Neuronal stem cell (in vitro differentiated cells): Measurements from ENCODE around the gene NMUR1.

Experiments
- DNase-seq: peaks from one replicate; pipeline ENCODE4 v3.0.0-alpha.2; 2013; ENCODE audit warnings: low spot score
- H2AFZ ChIP-seq: one replicate; pipeline ENCODE4 v1.6.1; 2013; ENCODE audit warnings: mild to moderate bottlenecking, low read length, inconsistent platforms
- H2AK5ac ChIP-seq: 2 replicates; pipeline ENCODE4 v1.6.1; 2013; ENCODE audit warnings: low read depth, mild to moderate bottlenecking, inconsistent platforms, low read length, moderate library complexity, mixed read lengths
- H2BK120ac ChIP-seq: 2 replicates; pipeline ENCODE4 v1.6.1; 2013; ENCODE audit warnings: low read depth, mild to moderate bottlenecking, inconsistent platforms, low read length, moderate library complexity, mixed read lengths
- H2BK12ac ChIP-seq: one replicate; pipeline ENCODE4 v1.6.1; 2013; ENCODE audit warnings: low read length, inconsistent platforms
- H2BK15ac ChIP-seq: 2 replicates; pipeline ENCODE4 v1.6.1; 2013; ENCODE audit warnings: mild to moderate bottlenecking, low read length, inconsistent platforms, mixed read lengths
- H2BK5ac ChIP-seq: one replicate; pipeline ENCODE4 v1.6.1; 2013; ENCODE audit warnings: inconsistent platforms, mild to moderate bottlenecking, low read length, moderate library complexity
- H3K14ac ChIP-seq: one replicate; pipeline ENCODE4 v1.6.1; 2013; ENCODE audit warnings: low read length, inconsistent platforms
- H3K18ac ChIP-seq: 2 replicates; pipeline ENCODE4 v1.6.1; 2013; ENCODE audit warnings: low read length, inconsistent platforms
- H3K23ac ChIP-seq: 2 replicates; pipeline ENCODE4 v1.6.1; 2013; ENCODE audit warnings: low read depth, mild to moderate bottlenecking, mixed read lengths, low read length, inconsistent platforms; ENCODE audit not compliant: poor library complexity
- H3K27ac ChIP-seq: replicated peaks from 3 replicates; pipeline ENCODE4 v1.5.1; 2013; ENCODE audit warnings: low read length, inconsistent platforms
- H3K27me3 ChIP-seq, 3 experiments: 2 replicates each; pipeline ENCODE4 v1.6.1; 2013; ENCODE audit warnings: low read length in 3 of 3, mild to moderate bottlenecking in 2 of 3, inconsistent platforms in 1 of 3, low read depth in 1 of 3, mixed read lengths in 1 of 3, moderate library complexity in 1 of 3; ENCODE audit not compliant: control insufficient read depth in 3 of 3, insufficient read depth in 3 of 3
- H3K36me3 ChIP-seq, 2 donors: replicated peaks in 1 of 2; 2 replicates each; pipeline ENCODE4 v1.6.1; 2013; ENCODE audit warnings: low read length in 2 of 2; ENCODE audit not compliant: control insufficient read depth in 2 of 2, insufficient read depth in 2 of 2
- H3K4ac ChIP-seq: 2 replicates; pipeline ENCODE4 v1.6.1; 2013; ENCODE audit warnings: inconsistent platforms, mild to moderate bottlenecking, low read length, moderate library complexity
- H3K4me1 ChIP-seq, 2 donors: 1 replicate in 1 of 2; 2 replicates in 1 of 2; pipeline ENCODE4 v1.6.1; 2013; ENCODE audit warnings: low read length in 2 of 2, low read depth in 1 of 2; ENCODE audit not compliant: control insufficient read depth in 2 of 2, insufficient read depth in 1 of 2
- H3K4me2 ChIP-seq: one replicate; pipeline ENCODE4 v1.6.1; 2013; ENCODE audit warnings: mild to moderate bottlenecking, low read length, inconsistent platforms; ENCODE audit not compliant: insufficient read depth, poor library complexity, severe bottlenecking
- H3K4me3 ChIP-seq, 2 donors: 2 replicates each; pipeline ENCODE4 v1.5.1; 2013; ENCODE audit warnings: low read length in 2 of 2, mild to moderate bottlenecking in 2 of 2, inconsistent platforms in 1 of 2, moderate library complexity in 1 of 2
- H3K79me1 ChIP-seq: one replicate; pipeline ENCODE4 v1.6.1; 2013; ENCODE audit warnings: low read depth, mild to moderate bottlenecking, inconsistent platforms, low read length, moderate library complexity
- H3K9ac ChIP-seq: one replicate; pipeline ENCODE4 v1.6.1; 2013; ENCODE audit warnings: mild to moderate bottlenecking, low read depth, low read length, inconsistent platforms; ENCODE audit not compliant: poor library complexity
- H3K9me3 ChIP-seq, 2 donors: replicated peaks in 1 of 2; 2 replicates each; pipeline versions ENCODE3 to v1.6.1; 2013; ENCODE audit warnings: low read length in 2 of 2, mild to moderate bottlenecking in 2 of 2, inconsistent platforms in 1 of 2, low read depth in 1 of 2, mixed read lengths in 1 of 2, moderate library complexity in 1 of 2; ENCODE audit not compliant: control insufficient read depth in 2 of 2, insufficient read depth in 1 of 2
- H4K8ac ChIP-seq: one replicate; pipeline ENCODE4 v1.6.1; 2013; ENCODE audit warnings: low read depth, mild to moderate bottlenecking, inconsistent platforms, low read length, moderate library complexity
- H4K91ac ChIP-seq: one replicate; pipeline ENCODE4 v1.6.1; 2013; ENCODE audit warnings: low read length, low read depth, mild to moderate bottlenecking, inconsistent platforms; ENCODE audit not compliant: poor library complexity
- WGBS, 2 donors: extraction: QIAGEN DNeasy Blood & Tissue Kit; methylation state at CpG; one replicate each; pipeline ENCODE4 v1.1.7; 2013; ENCODE audit warnings: missing lambda C conversion rate in 2 of 2, mixed read lengths in 1 of 2; ENCODE audit not compliant: insufficient read length in 2 of 2, insufficient replicate concordance in 1 of 2; ENCODE audit errors: extremely low coverage in 2 of 2; 5-methylcytosine and 5-hydroxymethylcytosine counted together

NMUR1 gene

GRCh38 chr2:231522418-231523180, 7.6 kb downstream of the NMUR1 start:
- H4K91ac ChIP-seq = no peak overlapping the region

GRCh38 chr2:231521443-231521842, 8.8 kb downstream of the NMUR1 start:
- H3K9me3 ChIP-seq = peaks cover 0 to 6% of the 10 kb centered on the region in 2 donors
- H3K23ac ChIP-seq = no peak overlapping the region
- no peak overlapping the region for H3K4me2 ChIP-seq
- H4K8ac ChIP-seq = no peak overlapping the region
- no peak overlapping the region for H3K27ac ChIP-seq
- peaks cover 0 to 13% (median 0%) of the 10 kb centered on the region in 3 experiments for H3K27me3 ChIP-seq
- WGBS, 2 donors = no CpG with 5 or more reads among the region's 3 CpGs
- no peak overlapping the region for H3K4me3 ChIP-seq
- no peak overlapping the region for H2AFZ ChIP-seq
- H2BK12ac ChIP-seq = no peak overlapping the region
- H3K14ac ChIP-seq = no peak overlapping the region
- H3K4ac ChIP-seq = no peak overlapping the region
- no peaks in the 10 kb centered on the region for H3K79me1 ChIP-seq
- peak overlapping the region; percentile 38 for H2AK5ac ChIP-seq
- no peak overlapping the region for H3K9ac ChIP-seq
- H3K4me1 ChIP-seq = peaks cover 0 to 3% of the 10 kb centered on the region in 2 donors
- no peak overlapping the region for H4K91ac ChIP-seq
- H2BK5ac ChIP-seq = no peak overlapping the region
- H3K36me3 ChIP-seq = no peaks in the 10 kb centered on the region
- no peak for DNase-seq
- H2BK120ac ChIP-seq = no peak overlapping the region
- peak overlapping the region; percentile 30 for H2BK15ac ChIP-seq
- H3K18ac ChIP-seq = no peak overlapping the region

More at GRCh38 chr2:231522418-231523180, 7.6 kb downstream of the NMUR1 start:
- no peak overlapping the region for H3K23ac ChIP-seq
- no peak overlapping the region for H3K27ac ChIP-seq
- H2BK12ac ChIP-seq = no peak overlapping the region
- no peak for DNase-seq
- H3K27me3 ChIP-seq = peaks cover 0 to 17% (median 0%) of the 10 kb centered on the region in 3 experiments
- no peak overlapping the region for H3K14ac ChIP-seq
- H3K4ac ChIP-seq = no peak overlapping the region
- no peak overlapping the region for H2BK120ac ChIP-seq
- no peak overlapping the region for H3K4me2 ChIP-seq
- H3K79me1 ChIP-seq = no peaks in the 10 kb centered on the region
- WGBS, 2 donors = no CpG with 5 or more reads among the region's 8 CpGs
- no peak overlapping the region for H2BK15ac ChIP-seq
- no peak overlapping the region for H3K4me3 ChIP-seq
- H3K36me3 ChIP-seq = no peaks in the 10 kb centered on the region
- H2BK5ac ChIP-seq = no peak overlapping the region
- peaks cover 0 to 3% of the 10 kb centered on the region in 2 donors for H3K4me1 ChIP-seq
- no peak overlapping the region for H3K9ac ChIP-seq
- peak overlapping the region; percentile 7 for H3K18ac ChIP-seq
- H4K8ac ChIP-seq = no peak overlapping the region
- H2AK5ac ChIP-seq = peak overlapping the region; percentile 3
- H3K9me3 ChIP-seq = peaks cover 0 to 6% of the 10 kb centered on the region in 2 donors
- peak overlapping the region; percentile 43 for H2AFZ ChIP-seq

GRCh38 chr2:231519975-231520555, 10.2 kb downstream of the NMUR1 start:
- Histone ChIP-seq H2BK120ac (no peak overlapping the region), H2AK5ac (no peak overlapping the region), H2AFZ (no peak overlapping the region), H3K14ac (no peak overlapping the region), H3K79me1 (no peaks in the 10 kb centered on the region), H3K27ac (no peak overlapping the region), H3K9ac (no peak overlapping the region), H3K4me2 (no peak overlapping the region), H2BK12ac (no peak overlapping the region), H3K9me3 (peaks cover 0 to 5% of the 10 kb centered on the region in 2 donors), H4K91ac (no peak overlapping the region), H3K4me1 (peaks cover under 1 to 3% of the 10 kb centered on the region in 2 donors), H2BK15ac (no peak overlapping the region), H2BK5ac (no peak overlapping the region), H3K27me3 (peaks cover 0 to 15% (median 0%) of the 10 kb centered on the region in 3 experiments), H3K4ac (no peak overlapping the region), H4K8ac (no peak overlapping the region), H3K36me3 (no peaks in the 10 kb centered on the region), H3K23ac (no peak overlapping the region), H3K18ac (no peak overlapping the region), H3K4me3 (no peak overlapping the region)
- no CpG with 5 or more reads among the region's 4 CpGs for WGBS, 2 donors
- no peak for DNase-seq

- H2BK120ac ChIP-seq = no peak overlapping the region
- H3K4me3 ChIP-seq = no peak overlapping the region
- H3K14ac ChIP-seq = no peak overlapping the region
- H3K27ac ChIP-seq = no peak overlapping the region
- no peak overlapping the region for H2BK15ac ChIP-seq
- no peak overlapping the region for H3K4ac ChIP-seq
- no peak overlapping the region for H2BK12ac ChIP-seq
- no peak overlapping the region for H4K8ac ChIP-seq
- no peaks in the 10 kb centered on the region for H3K9me3 ChIP-seq
- peaks cover 0 to 15% (median 0%) of the 10 kb centered on the region in 3 experiments for H3K27me3 ChIP-seq
- H3K79me1 ChIP-seq = no peaks in the 10 kb centered on the region
- peak overlapping the region; percentile 20 for H2AK5ac ChIP-seq
- no peaks in the 10 kb centered on the region for H3K36me3 ChIP-seq
- H3K4me2 ChIP-seq = no peak overlapping the region
- no peak overlapping the region for H2BK5ac ChIP-seq
- no peak overlapping the region for H4K91ac ChIP-seq
- DNase-seq = no peak
- peak overlapping the region; percentile 76 for H3K18ac ChIP-seq
- H2AFZ ChIP-seq = no peak overlapping the region
- H3K4me1 ChIP-seq = peaks cover 3 to 4% of the 10 kb centered on the region in 2 donors
- WGBS, 2 donors = no CpG with 5 or more reads among the region's 5 CpGs
- H3K23ac ChIP-seq = no peak overlapping the region
- peak overlapping the region; percentile 53 for H3K9ac ChIP-seq
These were observed 11.5 kb downstream of the NMUR1 start for GRCh38 chr2:231518771-231519170.
